Body of pancreas (tissue), 4 donors: Measurements from ENCODE around the gene PRSS36.

Source experiments
- POLR2A ChIP-seq, 3 donors: fragments of 450-650 bp; IDR thresholded peaks; one replicate each; pipeline ENCODE4 v1.6.1; 2016; ENCODE audit warnings: antibody characterized with exemption in 3 of 3, mild to moderate bottlenecking in 2 of 3
- TF ChIP-seq, protein P1 (sequence below), 7 experiments: fragments of 450-650 bp in 4 of 7; fragments of 200-600 bp in 3 of 7; sonication (generic) in 3 of 7; IDR thresholded peaks; one replicate each; pipeline ENCODE4 v1.5.1; 2016 to 2019; ENCODE audit warnings: antibody characterized with exemption in 7 of 7

DNA sequence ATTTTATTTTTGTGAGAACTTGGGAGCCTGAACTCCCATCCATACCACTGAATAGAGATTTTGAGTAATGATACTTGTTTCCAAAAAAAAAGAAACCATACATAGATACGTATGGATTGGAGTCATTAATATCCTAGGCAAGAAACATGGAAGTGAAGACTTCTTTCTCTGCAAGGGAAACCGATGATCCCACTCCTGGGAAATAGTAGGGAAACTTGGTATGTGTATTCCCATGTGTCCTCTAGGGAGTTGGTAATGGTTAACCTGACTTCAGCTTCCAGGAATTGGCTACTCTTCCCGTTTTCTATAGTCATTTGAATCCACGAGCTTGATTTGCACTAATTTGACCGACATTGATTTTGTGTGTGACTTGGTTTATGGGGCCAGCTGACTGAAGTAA lies 35.5 kb upstream of the PRSS36 start:
- TF ChIP-seq POLR2A (IDR thresholded peaks at IDR 0.05), result no peak
- TF ChIP-seq, protein P1, sequence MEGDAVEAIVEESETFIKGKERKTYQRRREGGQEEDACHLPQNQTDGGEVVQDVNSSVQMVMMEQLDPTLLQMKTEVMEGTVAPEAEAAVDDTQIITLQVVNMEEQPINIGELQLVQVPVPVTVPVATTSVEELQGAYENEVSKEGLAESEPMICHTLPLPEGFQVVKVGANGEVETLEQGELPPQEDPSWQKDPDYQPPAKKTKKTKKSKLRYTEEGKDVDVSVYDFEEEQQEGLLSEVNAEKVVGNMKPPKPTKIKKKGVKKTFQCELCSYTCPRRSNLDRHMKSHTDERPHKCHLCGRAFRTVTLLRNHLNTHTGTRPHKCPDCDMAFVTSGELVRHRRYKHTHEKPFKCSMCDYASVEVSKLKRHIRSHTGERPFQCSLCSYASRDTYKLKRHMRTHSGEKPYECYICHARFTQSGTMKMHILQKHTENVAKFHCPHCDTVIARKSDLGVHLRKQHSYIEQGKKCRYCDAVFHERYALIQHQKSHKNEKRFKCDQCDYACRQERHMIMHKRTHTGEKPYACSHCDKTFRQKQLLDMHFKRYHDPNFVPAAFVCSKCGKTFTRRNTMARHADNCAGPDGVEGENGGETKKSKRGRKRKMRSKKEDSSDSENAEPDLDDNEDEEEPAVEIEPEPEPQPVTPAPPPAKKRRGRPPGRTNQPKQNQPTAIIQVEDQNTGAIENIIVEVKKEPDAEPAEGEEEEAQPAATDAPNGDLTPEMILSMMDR (IDR thresholded peaks at IDR 0.05), result no peak
